Neural cell (in vitro differentiated cells): ENCODE data around the gene CCL19.

Experiments used
- EZH2 ChIP-seq: fragments of 200-600, 300-800 bp; shearing (Covaris generic), sonication (generic); IDR thresholded peaks from 2 replicates; pipeline ENCODE4 v1.6.1; 2014; ENCODE audit warnings: antibody characterized with exemption, low read length, borderline replicate concordance, mild to moderate bottlenecking; ENCODE audit not compliant: insufficient read depth, poor library complexity, severe bottlenecking
- RAD21 ChIP-seq: fragments of 450-650 bp; conservative IDR thresholded peaks from 2 replicates; pipeline ENCODE4 v1.6.1; 2014; ENCODE audit warnings: antibody characterized with exemption, mild to moderate bottlenecking, moderate library complexity
- TF ChIP-seq, protein P1 (sequence below): fragments of 450-650 bp; IDR thresholded peaks from 2 replicates; pipeline ENCODE4 v1.5.1; 2014; ENCODE audit warnings: antibody characterized with exemption, mild to moderate bottlenecking, moderate library complexity; ENCODE audit not compliant: poor library complexity, severe bottlenecking

GRCh38 chr9:34656992-34657391 lies 34.1 kb downstream of the CCL19 start:
- no peak for TF ChIP-seq EZH2
- TF ChIP-seq, protein P1, sequence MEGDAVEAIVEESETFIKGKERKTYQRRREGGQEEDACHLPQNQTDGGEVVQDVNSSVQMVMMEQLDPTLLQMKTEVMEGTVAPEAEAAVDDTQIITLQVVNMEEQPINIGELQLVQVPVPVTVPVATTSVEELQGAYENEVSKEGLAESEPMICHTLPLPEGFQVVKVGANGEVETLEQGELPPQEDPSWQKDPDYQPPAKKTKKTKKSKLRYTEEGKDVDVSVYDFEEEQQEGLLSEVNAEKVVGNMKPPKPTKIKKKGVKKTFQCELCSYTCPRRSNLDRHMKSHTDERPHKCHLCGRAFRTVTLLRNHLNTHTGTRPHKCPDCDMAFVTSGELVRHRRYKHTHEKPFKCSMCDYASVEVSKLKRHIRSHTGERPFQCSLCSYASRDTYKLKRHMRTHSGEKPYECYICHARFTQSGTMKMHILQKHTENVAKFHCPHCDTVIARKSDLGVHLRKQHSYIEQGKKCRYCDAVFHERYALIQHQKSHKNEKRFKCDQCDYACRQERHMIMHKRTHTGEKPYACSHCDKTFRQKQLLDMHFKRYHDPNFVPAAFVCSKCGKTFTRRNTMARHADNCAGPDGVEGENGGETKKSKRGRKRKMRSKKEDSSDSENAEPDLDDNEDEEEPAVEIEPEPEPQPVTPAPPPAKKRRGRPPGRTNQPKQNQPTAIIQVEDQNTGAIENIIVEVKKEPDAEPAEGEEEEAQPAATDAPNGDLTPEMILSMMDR: no peak
- no peak for TF ChIP-seq RAD21
